Ishikawa (cell line): Measurements from ENCODE around the gene ERP29.

Experiments
- CEBPB ChIP-seq: IDR thresholded peaks from 2 replicates; pipeline ENCODE4 v1.6.1; 2012
- CREB1 ChIP-seq: IDR thresholded peaks from 2 replicates; pipeline ENCODE4 v1.6.1; 2012; ENCODE audit warnings: low read depth
- EGR1 ChIP-seq: IDR thresholded peaks from 2 replicates; pipeline ENCODE4 v1.6.1; 2012
- EP300 ChIP-seq: IDR thresholded peaks from 2 replicates; pipeline ENCODE4 v1.6.1; 2012; ENCODE audit warnings: borderline replicate concordance
- FOXM1 ChIP-seq: IDR thresholded peaks from 2 replicates; pipeline ENCODE4 v1.6.1; 2012; ENCODE audit warnings: low read depth, borderline replicate concordance
- NFIC ChIP-seq: IDR thresholded peaks from 2 replicates; pipeline ENCODE4 v1.6.1; 2012
- RAD21 ChIP-seq: IDR thresholded peaks from 2 replicates; pipeline ENCODE4 v1.6.1; 2012; ENCODE audit warnings: low read depth
- TAF1 ChIP-seq: IDR thresholded peaks from 2 replicates; pipeline ENCODE4 v1.6.1; 2012; ENCODE audit warnings: low read depth, mild to moderate bottlenecking
- TCF12 ChIP-seq: IDR thresholded peaks from 2 replicates; pipeline ENCODE4 v1.6.1; 2012; ENCODE audit warnings: low read depth
- TEAD4 ChIP-seq: IDR thresholded peaks from 2 replicates; pipeline ENCODE4 v1.6.1; 2012
- YY1 ChIP-seq: IDR thresholded peaks from 2 replicates; pipeline ENCODE4 v1.6.1; 2012; ENCODE audit warnings: low read depth
- ZBTB7A ChIP-seq: IDR thresholded peaks from 2 replicates; pipeline ENCODE4 v1.6.1; 2012; ENCODE audit warnings: low read depth
- TF ChIP-seq, protein P1 (sequence below): IDR thresholded peaks from 2 replicates; pipeline ENCODE4 v1.6.1; 2012
- TF ChIP-seq, protein P2 (sequence below): IDR thresholded peaks from 2 replicates; pipeline ENCODE4 v1.6.1; 2012
- TF ChIP-seq, protein P3 (sequence below): IDR thresholded peaks from 2 replicates; pipeline ENCODE4 v1.6.1; 2012; ENCODE audit warnings: low read depth, mild to moderate bottlenecking

Gene ERP29

DNA sequence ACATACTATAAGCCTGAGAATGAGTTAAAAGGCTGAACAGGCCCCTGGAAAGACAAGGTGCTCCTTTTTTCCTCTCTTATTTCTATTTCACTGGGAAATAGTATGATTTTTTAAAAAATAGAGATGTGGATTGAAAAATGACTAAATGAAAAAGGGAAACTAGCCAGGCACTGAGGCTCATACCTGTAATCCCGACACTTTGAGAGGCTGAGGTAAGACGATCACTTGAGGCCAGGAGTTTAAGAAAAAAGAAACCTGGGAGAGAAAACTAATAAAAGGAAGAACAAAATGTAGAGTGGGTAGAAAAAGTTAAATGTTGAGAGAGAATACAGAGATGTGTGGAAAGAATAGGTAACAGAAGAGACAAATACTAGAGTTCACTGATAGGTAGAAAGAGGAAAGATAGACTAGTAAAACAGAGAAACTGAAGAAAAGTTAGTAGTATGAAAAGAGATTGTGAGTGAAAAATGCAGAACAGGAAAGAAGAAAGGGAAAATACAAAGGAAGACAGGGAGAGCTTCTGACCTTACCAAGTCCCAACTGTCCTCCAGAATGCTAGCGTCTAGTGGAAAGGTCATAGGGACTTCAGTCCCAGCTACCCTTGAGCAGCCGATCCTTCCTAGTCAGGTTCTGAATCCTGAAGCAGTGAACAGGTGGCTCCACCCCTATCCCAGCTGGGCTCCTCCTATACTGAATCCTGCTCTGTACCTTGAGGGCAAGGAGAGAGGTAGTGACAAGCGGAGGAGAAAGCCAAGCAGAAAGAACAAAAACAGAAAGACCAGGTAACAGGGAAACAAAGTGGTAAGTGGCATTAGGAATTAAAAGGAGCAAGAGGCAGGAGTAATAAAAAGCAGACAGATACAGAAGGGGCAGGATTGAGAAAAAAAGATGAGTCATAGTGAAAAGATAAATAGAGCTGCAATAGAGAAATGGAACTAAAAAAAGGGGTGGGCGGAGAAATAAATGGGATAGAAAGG, 7.5 kb upstream of the ERP29 start:
- TF ChIP-seq, protein P1, sequence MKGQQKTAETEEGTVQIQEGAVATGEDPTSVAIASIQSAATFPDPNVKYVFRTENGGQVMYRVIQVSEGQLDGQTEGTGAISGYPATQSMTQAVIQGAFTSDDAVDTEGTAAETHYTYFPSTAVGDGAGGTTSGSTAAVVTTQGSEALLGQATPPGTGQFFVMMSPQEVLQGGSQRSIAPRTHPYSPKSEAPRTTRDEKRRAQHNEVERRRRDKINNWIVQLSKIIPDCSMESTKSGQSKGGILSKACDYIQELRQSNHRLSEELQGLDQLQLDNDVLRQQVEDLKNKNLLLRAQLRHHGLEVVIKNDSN: no peak

DNA sequence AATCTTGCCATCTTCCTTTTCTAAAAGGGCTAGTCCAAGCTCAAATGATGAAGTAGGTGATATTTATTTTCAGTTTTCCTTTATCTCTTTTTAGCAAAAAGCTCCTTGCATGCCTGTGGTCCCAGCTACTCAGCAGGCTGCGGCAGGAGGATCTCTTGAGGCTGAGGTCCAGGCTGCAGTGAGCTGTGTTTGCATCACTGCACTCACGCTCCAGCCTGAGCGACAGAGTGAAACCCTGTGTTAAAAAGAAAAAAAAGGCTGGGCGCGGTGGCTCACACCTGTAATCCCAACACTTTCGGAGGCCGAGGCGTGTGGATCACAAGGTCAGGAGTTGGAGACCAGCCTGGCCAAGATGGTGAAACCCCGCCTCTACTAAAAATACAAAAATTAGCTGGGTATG, 5.3 kb upstream of the ERP29 start:
- TF ChIP-seq YY1: no peak
- TF ChIP-seq NFIC: no peak
- no peak for TF ChIP-seq CEBPB
- no peak for TF ChIP-seq EP300
- no peak for TF ChIP-seq TAF1
- no peak for TF ChIP-seq TCF12
- no peak for TF ChIP-seq ZBTB7A
- no peak for TF ChIP-seq EGR1
- TF ChIP-seq, protein P2, sequence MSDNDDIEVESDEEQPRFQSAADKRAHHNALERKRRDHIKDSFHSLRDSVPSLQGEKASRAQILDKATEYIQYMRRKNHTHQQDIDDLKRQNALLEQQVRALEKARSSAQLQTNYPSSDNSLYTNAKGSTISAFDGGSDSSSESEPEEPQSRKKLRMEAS: no peak
- no peak for TF ChIP-seq CREB1
- TF ChIP-seq RAD21: no peak
- TF ChIP-seq, protein P3, sequence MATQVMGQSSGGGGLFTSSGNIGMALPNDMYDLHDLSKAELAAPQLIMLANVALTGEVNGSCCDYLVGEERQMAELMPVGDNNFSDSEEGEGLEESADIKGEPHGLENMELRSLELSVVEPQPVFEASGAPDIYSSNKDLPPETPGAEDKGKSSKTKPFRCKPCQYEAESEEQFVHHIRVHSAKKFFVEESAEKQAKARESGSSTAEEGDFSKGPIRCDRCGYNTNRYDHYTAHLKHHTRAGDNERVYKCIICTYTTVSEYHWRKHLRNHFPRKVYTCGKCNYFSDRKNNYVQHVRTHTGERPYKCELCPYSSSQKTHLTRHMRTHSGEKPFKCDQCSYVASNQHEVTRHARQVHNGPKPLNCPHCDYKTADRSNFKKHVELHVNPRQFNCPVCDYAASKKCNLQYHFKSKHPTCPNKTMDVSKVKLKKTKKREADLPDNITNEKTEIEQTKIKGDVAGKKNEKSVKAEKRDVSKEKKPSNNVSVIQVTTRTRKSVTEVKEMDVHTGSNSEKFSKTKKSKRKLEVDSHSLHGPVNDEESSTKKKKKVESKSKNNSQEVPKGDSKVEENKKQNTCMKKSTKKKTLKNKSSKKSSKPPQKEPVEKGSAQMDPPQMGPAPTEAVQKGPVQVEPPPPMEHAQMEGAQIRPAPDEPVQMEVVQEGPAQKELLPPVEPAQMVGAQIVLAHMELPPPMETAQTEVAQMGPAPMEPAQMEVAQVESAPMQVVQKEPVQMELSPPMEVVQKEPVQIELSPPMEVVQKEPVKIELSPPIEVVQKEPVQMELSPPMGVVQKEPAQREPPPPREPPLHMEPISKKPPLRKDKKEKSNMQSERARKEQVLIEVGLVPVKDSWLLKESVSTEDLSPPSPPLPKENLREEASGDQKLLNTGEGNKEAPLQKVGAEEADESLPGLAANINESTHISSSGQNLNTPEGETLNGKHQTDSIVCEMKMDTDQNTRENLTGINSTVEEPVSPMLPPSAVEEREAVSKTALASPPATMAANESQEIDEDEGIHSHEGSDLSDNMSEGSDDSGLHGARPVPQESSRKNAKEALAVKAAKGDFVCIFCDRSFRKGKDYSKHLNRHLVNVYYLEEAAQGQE: no peak

DNA sequence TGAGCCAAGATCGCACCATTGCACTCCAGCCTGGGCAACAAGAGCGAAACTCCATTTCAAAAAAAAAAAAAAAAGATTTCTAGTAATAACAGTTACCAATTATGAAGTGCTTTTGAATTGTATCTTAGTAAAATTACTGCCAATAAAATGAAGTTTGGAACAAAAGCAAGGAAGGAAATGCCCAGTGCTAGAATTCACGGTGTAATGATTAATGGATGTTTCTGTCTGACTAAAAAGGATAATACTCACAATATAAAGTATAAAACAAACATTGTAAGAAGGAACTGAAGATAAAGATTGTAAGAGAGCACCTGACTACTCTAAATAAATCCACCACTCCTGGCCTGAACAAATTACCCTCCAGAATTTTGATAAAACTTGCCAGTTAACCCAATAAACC, 4.3 kb upstream of the ERP29 start:
- TF ChIP-seq EGR1: no peak
- no peak for TF ChIP-seq EP300
- TF ChIP-seq TEAD4: no peak
- no peak for TF ChIP-seq TAF1
- TF ChIP-seq, protein P3: no peak
- no peak for TF ChIP-seq NFIC
- TF ChIP-seq, protein P2: no peak
- no peak for TF ChIP-seq TCF12
- no peak for TF ChIP-seq ZBTB7A
- TF ChIP-seq, protein P1: no peak
- no peak for TF ChIP-seq CEBPB
- TF ChIP-seq CREB1: no peak
- TF ChIP-seq FOXM1: no peak
- no peak for TF ChIP-seq YY1

DNA sequence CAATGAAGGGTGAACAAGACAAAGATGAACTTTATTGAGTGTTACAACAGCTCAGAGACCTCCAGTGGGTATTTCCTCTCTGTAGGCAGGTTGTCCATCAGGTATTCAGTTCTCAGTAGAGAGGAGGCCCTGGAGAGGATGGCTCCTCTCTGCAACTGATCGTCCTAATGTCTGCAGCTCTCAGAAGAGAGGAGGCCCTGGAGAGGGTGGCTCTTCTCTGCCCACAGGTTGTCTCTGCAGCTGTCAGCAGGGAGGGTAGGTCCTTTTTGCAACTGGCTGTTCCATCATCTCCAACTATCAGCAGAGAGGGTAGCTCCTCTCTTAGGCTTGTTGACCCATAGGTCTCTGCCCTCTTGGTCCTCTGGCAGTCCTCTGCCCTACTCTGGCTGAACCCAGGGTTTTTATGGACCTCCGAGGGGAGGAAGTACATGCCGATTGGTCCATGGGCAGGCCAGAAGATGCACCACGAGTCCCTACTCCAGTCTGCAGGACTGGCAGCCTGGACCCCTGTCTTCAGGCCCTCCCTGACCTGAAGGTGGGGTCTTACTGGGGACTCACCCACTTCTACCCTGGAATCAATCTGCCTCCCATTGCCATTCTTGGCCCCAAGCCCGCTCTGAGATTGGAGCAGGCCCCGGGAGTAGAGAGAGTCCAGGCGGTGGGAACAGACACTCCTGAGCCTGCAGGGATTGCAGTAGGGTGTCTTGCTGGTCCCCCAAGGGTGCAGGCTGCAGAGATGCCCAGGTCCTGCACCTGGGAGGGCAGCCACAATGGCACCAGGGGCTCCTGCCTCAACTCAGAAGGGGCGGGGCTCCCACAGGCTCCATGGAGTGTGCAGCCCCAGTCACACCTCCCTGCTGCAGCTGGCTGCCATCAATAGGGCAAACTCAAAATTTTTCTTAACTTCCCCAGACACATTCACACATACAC, 2.5 kb upstream of the ERP29 start:
- no peak for TF ChIP-seq EGR1
- TF ChIP-seq TAF1: no peak
- TF ChIP-seq YY1: no peak
- TF ChIP-seq, protein P2: no peak
- TF ChIP-seq, protein P3: no peak
- no peak for TF ChIP-seq TEAD4
- no peak for TF ChIP-seq CEBPB
- no peak for TF ChIP-seq FOXM1
- TF ChIP-seq NFIC: no peak
- TF ChIP-seq EP300: no peak
- TF ChIP-seq CREB1: no peak
- TF ChIP-seq RAD21: no peak
- no peak for TF ChIP-seq TCF12
- TF ChIP-seq ZBTB7A: no peak
